ENCODE measurements around the gene NR3C2. TPM values are rescaled to one million over a fixed set of nuclear protein-coding genes. Genes with fewer than 3 reads are reported as not detected.

NR3C2 gene
- total RNA-seq, 1 experiment from 2014 or later = 0.26 TPM

GRCh38 chr4:148166132-148166591, 276.1 kb downstream of the NR3C2 start:
- Histone ChIP-seq H3K36me3 (ENCODE audit: control insufficient read depth, insufficient read depth, low read length) (no peaks in the 10 kb centered on the region), H3K27me3 (ENCODE audit: control insufficient read depth, insufficient read depth, low read length) (no peaks in the 10 kb centered on the region), H3K9me3 (ENCODE audit: control insufficient read depth, insufficient read depth, low read depth, low read length) (no peaks in the 10 kb centered on the region), H3K27ac (ENCODE audit: low read length) (no peak overlapping the region), H3K4me3 (ENCODE audit: low read depth in 2 of 2, low read length in 2 of 2) (no peak overlapping the region), H3K4me1 (ENCODE audit: control insufficient read depth, insufficient read depth, low read length) (no peaks in the 10 kb centered on the region)
- intact Hi-C loops (cut with micrococcal nuclease; ENCODE audit: unreplicated experiment) = no loop called here
- ChIA-PET CTCF (no interaction called here), POLR2A (no interaction called here)
- no peak for DNase-seq (ENCODE audit: low read depth, low spot score)
- no peak for TF ChIP-seq SIN3A (IDR thresholded peaks at IDR 0.05; ENCODE audit: borderline replicate concordance, insufficient read depth, low read depth, low read length)
- no peak for TF ChIP-seq POLR2AphosphoS5 (IDR thresholded peaks at IDR 0.05; ENCODE audit: low read depth, low read length)
- no peak for TF ChIP-seq TCF7L2 (IDR thresholded peaks at IDR 0.05; ENCODE audit: low read depth, low read length)
- TF ChIP-seq REST (IDR thresholded peaks at IDR 0.05; ENCODE audit: insufficient read depth in 1 of 2, low read depth in 2 of 2, low read length in 1 of 2) = no peak
- TF ChIP-seq, protein P1, sequence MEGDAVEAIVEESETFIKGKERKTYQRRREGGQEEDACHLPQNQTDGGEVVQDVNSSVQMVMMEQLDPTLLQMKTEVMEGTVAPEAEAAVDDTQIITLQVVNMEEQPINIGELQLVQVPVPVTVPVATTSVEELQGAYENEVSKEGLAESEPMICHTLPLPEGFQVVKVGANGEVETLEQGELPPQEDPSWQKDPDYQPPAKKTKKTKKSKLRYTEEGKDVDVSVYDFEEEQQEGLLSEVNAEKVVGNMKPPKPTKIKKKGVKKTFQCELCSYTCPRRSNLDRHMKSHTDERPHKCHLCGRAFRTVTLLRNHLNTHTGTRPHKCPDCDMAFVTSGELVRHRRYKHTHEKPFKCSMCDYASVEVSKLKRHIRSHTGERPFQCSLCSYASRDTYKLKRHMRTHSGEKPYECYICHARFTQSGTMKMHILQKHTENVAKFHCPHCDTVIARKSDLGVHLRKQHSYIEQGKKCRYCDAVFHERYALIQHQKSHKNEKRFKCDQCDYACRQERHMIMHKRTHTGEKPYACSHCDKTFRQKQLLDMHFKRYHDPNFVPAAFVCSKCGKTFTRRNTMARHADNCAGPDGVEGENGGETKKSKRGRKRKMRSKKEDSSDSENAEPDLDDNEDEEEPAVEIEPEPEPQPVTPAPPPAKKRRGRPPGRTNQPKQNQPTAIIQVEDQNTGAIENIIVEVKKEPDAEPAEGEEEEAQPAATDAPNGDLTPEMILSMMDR (IDR thresholded peaks at IDR 0.05) = no peak
- in situ Hi-C loops (cut with HindIII; ENCODE audit: low pct_unique_long_range_greater_than_20kb, low sequenced_read_pairs) = no loop called here
- no peak for ATAC-seq
- no TSS peak for BruUV-seq (replicated peaks)

DNA sequence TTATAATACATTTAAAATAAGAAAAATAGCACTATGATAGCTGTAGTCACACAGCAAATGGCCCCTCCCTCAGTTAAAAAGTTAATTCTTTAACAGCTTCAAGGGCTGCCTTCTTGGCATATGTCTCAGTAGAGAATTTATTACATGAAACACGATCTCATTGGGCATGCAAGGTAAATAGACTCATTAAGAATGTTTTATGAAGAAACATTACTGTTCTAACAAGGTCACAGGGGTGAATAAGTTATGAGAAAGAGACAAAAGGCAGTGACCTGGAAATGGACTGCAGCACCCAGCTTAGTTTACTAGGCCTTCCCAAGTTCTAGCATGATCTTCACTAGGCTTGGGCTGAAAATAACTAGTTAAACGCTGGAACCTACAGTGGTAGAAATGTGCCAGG, 277.7 kb downstream of the NR3C2 start:
- Histone ChIP-seq H3K4me3 (ENCODE audit: low read depth in 2 of 2, low read length in 2 of 2) (no peak overlapping the region), H3K27ac (ENCODE audit: low read length) (no peak overlapping the region), H3K36me3 (ENCODE audit: control insufficient read depth, insufficient read depth, low read length) (no peaks in the 10 kb centered on the region), H3K27me3 (ENCODE audit: control insufficient read depth, insufficient read depth, low read length) (no peaks in the 10 kb centered on the region), H3K4me1 (ENCODE audit: control insufficient read depth, insufficient read depth, low read length) (no peaks in the 10 kb centered on the region), H3K9me3 (ENCODE audit: control insufficient read depth, insufficient read depth, low read depth, low read length) (no peaks in the 10 kb centered on the region)
- BruUV-seq (replicated peaks) = no TSS peak
- DNase-seq (ENCODE audit: low read depth, low spot score) (no peak), ATAC-seq (no peak)
- intact Hi-C loops (cut with micrococcal nuclease; ENCODE audit: unreplicated experiment) = no loop called here
- TF ChIP-seq TCF7L2 (IDR thresholded peaks at IDR 0.05; ENCODE audit: low read depth, low read length) = no peak
- TF ChIP-seq, protein P1 (IDR thresholded peaks at IDR 0.05) = no peak
- no peak for TF ChIP-seq POLR2AphosphoS5 (IDR thresholded peaks at IDR 0.05; ENCODE audit: low read depth, low read length)
- TF ChIP-seq SIN3A (IDR thresholded peaks at IDR 0.05; ENCODE audit: borderline replicate concordance, insufficient read depth, low read depth, low read length) = no peak
- no peak for TF ChIP-seq REST (IDR thresholded peaks at IDR 0.05; ENCODE audit: insufficient read depth in 1 of 2, low read depth in 2 of 2, low read length in 1 of 2)
- in situ Hi-C loops (cut with HindIII; ENCODE audit: low pct_unique_long_range_greater_than_20kb, low sequenced_read_pairs) = no loop called here
- POLR2A ChIA-PET = no interaction called here
- CTCF ChIA-PET = no interaction called here

All from Panc1 (cell line).